ENCODE results near the gene CRY1.

GRCh38 chr12:106957583-106957982, 135.8 kb downstream of the CRY1 start:
- TF ChIP-seq CTCF (conservative IDR thresholded peaks at IDR 0.05; ENCODE audit: low read length) (no peak), EZH2phosphoT487 (IDR thresholded peaks at IDR 0.05; ENCODE audit: borderline replicate concordance) (no peak)
